ENCODE data around the gene ASB2. TPM values are rescaled to one million over a fixed set of nuclear protein-coding genes. Genes with fewer than 3 reads are reported as not detected.

The ASB2 gene
- total and polyA plus RNA-seq, 2 of the 13 experiments (the other 11 are each of a cell fraction or from before 2014, with no cell fraction given): 0.82 to 4.1 TPM

Small RNA genes lying within 50 kb of the gene (microRNA-seq; reads per million reads assigned to microRNA genes)
- not detected for gene MIR4506

Small RNA genes lying within 50 kb of the gene (small RNA-seq; reads per million reads assigned to genes)
- gene MIR4506 (ENCODE audit: insufficient read depth in 2 of 3, insufficient read length in 3 of 3, low read depth in 2 of 3, low replicate concordance in 1 of 3): 0 reads per million in 3 experiments

Other genes with a start within 250 kb of the ASB2 start
- gene PRIMA1, start 188.1 kb downstream of the ASB2 start, total RNA-seq (2016; rRNA removed; fragmentation: Illumina TruSeq; extraction: Trizol): 3.2 and 3.8 TPM in 2 replicates
- gene PRIMA1, start 188.1 kb downstream of the ASB2 start, polyA plus RNA-seq (2011; rRNA removed): 1.9 and 2.4 TPM in 2 replicates
- gene FAM181A, start 49.2 kb downstream of the ASB2 start, total RNA-seq (2016; rRNA removed; fragmentation: Illumina TruSeq; extraction: Trizol): 1.1 and 1.5 TPM in 2 replicates
- gene FAM181A, start 49.2 kb downstream of the ASB2 start, polyA plus RNA-seq (2011; rRNA removed): 0.80 and 1.1 TPM in 2 replicates
- gene CCDC197, start 20.7 kb upstream of the ASB2 start, total RNA-seq (2016; rRNA removed; fragmentation: Illumina TruSeq; extraction: Trizol): 0.11 TPM in 1 of 2 replicates, not detected in the other
- gene CCDC197, start 20.7 kb upstream of the ASB2 start, polyA plus RNA-seq (2011; rRNA removed): 0.13 TPM in 1 of 2 replicates, not detected in the other
- gene OTUB2, start 49.8 kb upstream of the ASB2 start, total RNA-seq (2016; rRNA removed; fragmentation: Illumina TruSeq; extraction: Trizol): 2.2 and 2.4 TPM in 2 replicates
- 2.4 and 3.0 TPM in 2 replicates for gene OTUB2, start 49.8 kb upstream of the ASB2 start, polyA plus RNA-seq (2011; rRNA removed)
- gene DDX24, start 104.6 kb upstream of the ASB2 start, total RNA-seq (2016; rRNA removed; fragmentation: Illumina TruSeq; extraction: Trizol): 149 and 215 TPM in 2 replicates
- gene DDX24, start 104.6 kb upstream of the ASB2 start, polyA plus RNA-seq (2011; rRNA removed): 62.3 and 67.3 TPM in 2 replicates
- 19.0 and 19.3 TPM in 2 replicates for gene IFI27L1, start 104.7 kb upstream of the ASB2 start, total RNA-seq (2016; rRNA removed; fragmentation: Illumina TruSeq; extraction: Trizol)
- 9.6 and 11.9 TPM in 2 replicates for gene IFI27L1, start 104.7 kb upstream of the ASB2 start, polyA plus RNA-seq (2011; rRNA removed)
- 1.2 and 2.0 TPM in 2 replicates for gene IFI27, start 134.2 kb upstream of the ASB2 start, total RNA-seq (2016; rRNA removed; fragmentation: Illumina TruSeq; extraction: Trizol)
- gene IFI27, start 134.2 kb upstream of the ASB2 start, polyA plus RNA-seq (2011; rRNA removed): 1.7 and 2.3 TPM in 2 replicates
- 4.3 and 6.0 TPM in 2 replicates for gene IFI27L2, start 153.0 kb upstream of the ASB2 start, total RNA-seq (2016; rRNA removed; fragmentation: Illumina TruSeq; extraction: Trizol)
- gene IFI27L2, start 153.0 kb upstream of the ASB2 start, polyA plus RNA-seq (2011; rRNA removed): 4.8 and 6.9 TPM in 2 replicates
- 19.8 and 21.2 TPM in 2 replicates for gene PPP4R4, start 197.8 kb upstream of the ASB2 start, total RNA-seq (2016; rRNA removed; fragmentation: Illumina TruSeq; extraction: Trizol)
- 6.9 and 9.5 TPM in 2 replicates for gene PPP4R4, start 197.8 kb upstream of the ASB2 start, polyA plus RNA-seq (2011; rRNA removed)